ENCODE measurements around the gene ZBTB7C.

ZBTB7C gene

DNA sequence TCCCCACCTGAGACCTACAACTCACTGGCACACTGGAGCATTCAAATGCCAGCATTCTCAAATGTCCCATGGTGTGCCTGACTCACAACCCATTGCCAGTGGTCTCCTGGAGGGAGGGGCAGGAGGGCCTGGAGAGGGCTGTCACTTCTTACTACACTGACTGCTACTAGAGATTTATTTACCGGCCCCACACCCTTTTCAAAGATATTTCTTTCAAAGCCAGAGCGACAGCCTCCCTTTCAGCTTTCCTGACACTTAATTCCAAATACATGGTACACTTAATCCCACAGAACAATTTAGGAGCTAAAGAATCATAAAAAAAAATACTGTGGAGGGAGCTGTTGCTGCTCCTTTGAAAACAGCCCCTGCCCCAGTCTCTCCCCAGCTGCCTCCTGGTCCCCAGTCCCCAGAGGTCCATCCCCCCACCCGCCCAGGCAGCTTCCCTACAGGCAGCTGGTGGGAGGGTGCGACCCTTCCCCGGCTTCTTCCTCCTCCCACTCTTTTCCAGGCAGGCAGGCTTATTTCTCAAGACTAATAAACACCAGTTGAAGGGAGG is 349.6 kb downstream of the ZBTB7C start:
- no peaks in the 10 kb centered on the region for H3K36me3 Mint-ChIP-seq (ENCODE audit: low read depth)
- no peak for DNase-seq
- H3K9me3 Mint-ChIP-seq, result no peaks in the 10 kb centered on the region
- H3K4me1 Mint-ChIP-seq (ENCODE audit: low read depth), result no peaks in the 10 kb centered on the region
- H3K27me3 Mint-ChIP-seq, result peaks cover 51% of the 10 kb centered on the region
- no peak overlapping the region for H3K4me3 Mint-ChIP-seq
- no peak overlapping the region for H3K27ac Mint-ChIP-seq

GRCh38 chr18:48058486-48058885 is 350.7 kb downstream of the ZBTB7C start:
- H3K27ac Mint-ChIP-seq, result no peak overlapping the region
- H3K9me3 Mint-ChIP-seq, result no peaks in the 10 kb centered on the region
- no peaks in the 10 kb centered on the region for H3K4me1 Mint-ChIP-seq (ENCODE audit: low read depth)
- DNase-seq, result no peak
- H3K4me3 Mint-ChIP-seq, result no peak overlapping the region
- no peaks in the 10 kb centered on the region for H3K36me3 Mint-ChIP-seq (ENCODE audit: low read depth)
- H3K27me3 Mint-ChIP-seq, result peaks cover 61% of the 10 kb centered on the region

DNA sequence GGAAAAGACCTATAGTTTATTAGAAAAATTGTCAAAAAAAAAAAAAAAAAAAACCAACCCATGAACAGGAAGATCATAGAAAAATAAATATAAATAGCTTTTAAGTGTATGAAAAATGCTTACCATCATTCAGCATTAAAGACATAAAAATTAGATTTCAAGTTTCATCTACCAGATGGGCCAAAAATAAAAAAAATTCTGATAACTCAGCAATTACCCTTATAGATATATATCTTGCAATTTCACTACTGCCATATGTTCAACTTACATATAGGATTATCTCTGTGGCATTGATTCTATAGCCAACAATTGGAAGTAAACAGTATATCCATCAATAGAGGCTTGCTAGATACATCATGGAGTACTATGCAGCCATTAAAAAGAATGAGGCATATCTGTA is 352.2 kb downstream of the ZBTB7C start:
- H3K9me3 Mint-ChIP-seq, result no peaks in the 10 kb centered on the region
- DNase-seq, result no peak
- H3K27me3 Mint-ChIP-seq, result peaks cover 73% of the 10 kb centered on the region
- no peak overlapping the region for H3K4me3 Mint-ChIP-seq
- H3K27ac Mint-ChIP-seq, result no peak overlapping the region
- no peaks in the 10 kb centered on the region for H3K4me1 Mint-ChIP-seq (ENCODE audit: low read depth)
- H3K36me3 Mint-ChIP-seq (ENCODE audit: low read depth), result no peaks in the 10 kb centered on the region

- H3K4me3 Mint-ChIP-seq, result no peak overlapping the region
- H3K36me3 Mint-ChIP-seq (ENCODE audit: low read depth), result no peaks in the 10 kb centered on the region
- DNase-seq, result no peak
- no peaks in the 10 kb centered on the region for H3K9me3 Mint-ChIP-seq
- no peak overlapping the region for H3K27ac Mint-ChIP-seq
- H3K4me1 Mint-ChIP-seq (ENCODE audit: low read depth), result no peaks in the 10 kb centered on the region
- H3K27me3 Mint-ChIP-seq, result peaks cover 62% of the 10 kb centered on the region
These were observed 353.8 kb downstream of the ZBTB7C start for GRCh38 chr18:48055351-48055750.

DNA sequence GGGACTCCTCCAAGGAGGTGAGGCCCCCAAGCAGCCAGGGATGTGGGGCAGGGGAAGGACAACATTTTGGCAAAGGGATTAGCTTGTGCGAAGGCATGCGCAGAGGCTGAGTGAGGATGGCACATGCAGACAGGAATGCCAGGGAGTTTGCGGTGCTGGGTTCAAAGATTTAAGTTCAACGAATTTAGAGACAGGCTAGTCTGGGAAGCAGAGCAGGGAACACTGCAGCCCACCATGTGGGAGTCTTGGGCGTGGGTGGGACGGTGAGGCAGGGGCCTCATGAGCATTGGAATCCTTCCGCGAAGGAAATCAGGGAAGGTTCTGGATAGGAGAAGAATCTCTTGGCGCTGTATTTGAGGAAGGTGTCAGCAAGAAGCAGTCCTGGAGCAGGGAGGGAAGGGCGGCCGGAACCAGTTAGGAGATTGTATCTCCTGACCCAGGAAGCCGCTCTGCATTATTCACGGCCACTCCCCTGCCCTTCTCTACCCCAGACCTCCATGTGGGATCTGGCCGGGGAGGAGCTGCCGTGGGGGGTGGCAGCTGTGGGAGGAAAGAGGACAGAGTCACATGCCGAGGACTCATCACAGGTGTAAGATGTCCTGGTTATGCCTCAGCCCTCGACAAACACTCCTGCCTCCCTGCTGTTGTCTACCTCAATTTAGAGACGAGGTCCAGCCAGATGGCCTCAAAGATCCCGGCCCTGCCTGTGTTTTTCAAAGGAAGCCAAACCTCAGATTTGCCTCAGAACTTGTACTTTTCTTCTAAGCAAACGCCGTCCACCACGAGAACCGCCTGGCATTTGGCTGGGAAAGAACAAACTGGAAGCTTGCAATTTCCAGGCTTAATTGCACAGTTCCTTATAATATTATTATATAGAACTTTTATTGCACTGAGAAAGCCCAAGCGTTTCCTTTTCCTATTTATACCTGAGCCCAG is 355.0 kb downstream of the ZBTB7C start:
- Mint-ChIP-seq H3K9me3 (no peaks in the 10 kb centered on the region), H3K4me1 (ENCODE audit: low read depth) (no peaks in the 10 kb centered on the region), H3K27ac (no peak overlapping the region), H3K27me3 (peaks cover 53% of the 10 kb centered on the region), H3K4me3 (no peak overlapping the region), H3K36me3 (ENCODE audit: low read depth) (no peaks in the 10 kb centered on the region)
- no peak for DNase-seq

DNA sequence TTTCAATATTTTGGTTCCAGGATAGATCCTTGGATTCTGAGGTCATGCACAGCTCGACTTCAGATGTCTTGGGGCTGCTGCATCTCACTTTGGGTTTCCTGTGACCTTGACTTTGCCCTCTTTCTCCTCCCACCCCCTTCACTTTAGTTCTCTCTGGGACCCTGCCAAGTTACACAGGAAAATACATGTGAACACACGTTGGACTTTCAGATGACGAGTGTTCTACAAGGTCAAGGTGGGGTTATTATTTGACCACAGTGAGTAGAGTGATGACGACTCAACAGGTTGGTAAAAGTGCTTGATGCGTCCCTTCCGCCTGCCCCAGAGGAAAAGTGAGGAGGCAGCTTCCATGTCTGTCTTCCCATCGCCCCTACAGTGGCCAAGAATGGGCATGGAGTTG is 356.3 kb downstream of the ZBTB7C start:
- no peak overlapping the region for H3K4me3 Mint-ChIP-seq
- H3K9me3 Mint-ChIP-seq, result no peaks in the 10 kb centered on the region
- DNase-seq, result no peak
- no peak overlapping the region for H3K27ac Mint-ChIP-seq
- no peaks in the 10 kb centered on the region for H3K36me3 Mint-ChIP-seq (ENCODE audit: low read depth)
- no peaks in the 10 kb centered on the region for H3K4me1 Mint-ChIP-seq (ENCODE audit: low read depth)
- peaks cover 49% of the 10 kb centered on the region for H3K27me3 Mint-ChIP-seq

GRCh38 chr18:48051945-48052840 is 357.0 kb downstream of the ZBTB7C start:
- Mint-ChIP-seq H3K27me3 (peaks cover 46% of the 10 kb centered on the region), H3K27ac (no peak overlapping the region), H3K36me3 (ENCODE audit: low read depth) (no peaks in the 10 kb centered on the region), H3K4me1 (ENCODE audit: low read depth) (no peaks in the 10 kb centered on the region), H3K4me3 (no peak overlapping the region), H3K9me3 (no peaks in the 10 kb centered on the region)
- no peak for DNase-seq

DNA sequence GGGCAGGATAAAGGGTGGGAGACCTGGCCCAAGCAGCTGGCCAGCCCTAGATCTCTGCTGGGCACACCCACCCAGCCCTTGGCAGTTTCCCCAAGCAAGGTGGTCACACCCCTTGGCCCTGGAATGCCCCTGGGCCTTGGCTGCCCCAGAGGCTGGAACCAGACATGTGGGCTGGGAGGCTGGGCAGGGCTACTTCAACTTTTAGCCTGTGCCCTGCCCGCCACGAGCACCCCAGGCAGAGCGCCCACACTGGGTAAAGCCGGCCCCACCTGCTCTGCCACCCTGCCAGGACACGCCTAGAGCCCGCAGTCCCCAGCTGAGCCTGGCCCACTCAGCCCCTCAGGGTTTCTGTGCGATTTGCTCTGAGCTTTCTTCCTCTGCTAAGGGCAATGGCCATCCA is 359.0 kb downstream of the ZBTB7C start:
- H3K36me3 Mint-ChIP-seq (ENCODE audit: low read depth), result no peaks in the 10 kb centered on the region
- H3K4me1 Mint-ChIP-seq (ENCODE audit: low read depth), result no peaks in the 10 kb centered on the region
- DNase-seq, result no peak
- H3K27me3 Mint-ChIP-seq, result peaks cover 36% of the 10 kb centered on the region
- no peak overlapping the region for H3K4me3 Mint-ChIP-seq
- H3K27ac Mint-ChIP-seq, result no peak overlapping the region
- H3K9me3 Mint-ChIP-seq, result peaks cover 3% of the 10 kb centered on the region

DNA sequence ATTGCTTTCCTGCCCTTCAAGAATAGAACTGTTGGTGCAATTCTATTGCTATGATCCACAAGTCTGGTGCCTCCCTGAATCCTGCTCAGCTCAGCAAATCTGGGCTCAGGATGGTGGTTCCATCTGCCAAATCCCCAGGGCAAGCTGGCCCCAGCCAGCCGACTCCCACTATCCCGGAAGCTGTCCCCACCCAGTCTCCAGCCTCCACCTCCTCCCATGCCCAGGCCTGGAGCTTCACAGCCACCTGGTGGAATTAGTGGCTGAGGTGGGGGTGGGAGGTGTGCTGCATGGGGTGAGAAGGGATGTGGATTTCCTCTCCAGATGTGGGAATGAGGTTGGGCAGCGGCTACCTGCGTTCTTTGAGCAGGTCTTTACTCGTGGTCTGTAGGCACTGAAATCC is 359.4 kb downstream of the ZBTB7C start:
- Mint-ChIP-seq H3K9me3 (peaks cover 3% of the 10 kb centered on the region), H3K27me3 (peaks cover 32% of the 10 kb centered on the region), H3K36me3 (ENCODE audit: low read depth) (no peaks in the 10 kb centered on the region), H3K4me3 (no peak overlapping the region), H3K4me1 (ENCODE audit: low read depth) (no peaks in the 10 kb centered on the region), H3K27ac (no peak overlapping the region)
- DNase-seq, result no peak

GRCh38 chr18:48048251-48048650 is 360.9 kb downstream of the ZBTB7C start:
- H3K27ac Mint-ChIP-seq, result no peak overlapping the region
- no peak for DNase-seq
- H3K4me1 Mint-ChIP-seq (ENCODE audit: low read depth), result no peaks in the 10 kb centered on the region
- peaks cover 25% of the 10 kb centered on the region for H3K27me3 Mint-ChIP-seq
- H3K4me3 Mint-ChIP-seq, result no peak overlapping the region
- no peaks in the 10 kb centered on the region for H3K36me3 Mint-ChIP-seq (ENCODE audit: low read depth)
- H3K9me3 Mint-ChIP-seq, result peaks cover 3% of the 10 kb centered on the region

GRCh38 chr18:48046843-48047242 is 362.3 kb downstream of the ZBTB7C start:
- no peaks in the 10 kb centered on the region for H3K36me3 Mint-ChIP-seq (ENCODE audit: low read depth)
- DNase-seq, result no peak
- H3K4me1 Mint-ChIP-seq (ENCODE audit: low read depth), result no peaks in the 10 kb centered on the region
- H3K27me3 Mint-ChIP-seq, result peaks cover 13% of the 10 kb centered on the region
- no peak overlapping the region for H3K4me3 Mint-ChIP-seq
- H3K9me3 Mint-ChIP-seq, result peaks cover 3% of the 10 kb centered on the region
- no peak overlapping the region for H3K27ac Mint-ChIP-seq

GRCh38 chr18:48045744-48046143 is 363.4 kb downstream of the ZBTB7C start:
- Mint-ChIP-seq H3K27me3 (peaks cover 13% of the 10 kb centered on the region), H3K27ac (no peak overlapping the region), H3K4me1 (ENCODE audit: low read depth) (no peaks in the 10 kb centered on the region), H3K4me3 (no peak overlapping the region), H3K36me3 (ENCODE audit: low read depth) (no peaks in the 10 kb centered on the region), H3K9me3 (peaks cover 3% of the 10 kb centered on the region)
- no peak for DNase-seq

GRCh38 chr18:48044944-48045343 is 364.2 kb downstream of the ZBTB7C start:
- DNase-seq, result no peak
- H3K36me3 Mint-ChIP-seq (ENCODE audit: low read depth), result no peaks in the 10 kb centered on the region
- no peaks in the 10 kb centered on the region for H3K4me1 Mint-ChIP-seq (ENCODE audit: low read depth)
- no peak overlapping the region for H3K27ac Mint-ChIP-seq
- no peak overlapping the region for H3K4me3 Mint-ChIP-seq
- peaks cover 3% of the 10 kb centered on the region for H3K9me3 Mint-ChIP-seq
- peaks cover 13% of the 10 kb centered on the region for H3K27me3 Mint-ChIP-seq

GRCh38 chr18:48043166-48043565 is 366.0 kb downstream of the ZBTB7C start:
- Mint-ChIP-seq H3K9me3 (peaks cover 3% of the 10 kb centered on the region), H3K4me3 (no peak overlapping the region), H3K36me3 (ENCODE audit: low read depth) (no peaks in the 10 kb centered on the region), H3K27me3 (peaks cover 4% of the 10 kb centered on the region), H3K27ac (no peak overlapping the region), H3K4me1 (ENCODE audit: low read depth) (no peaks in the 10 kb centered on the region)
- no peak for DNase-seq

Measured in activated T-cell treated with anti-CD3 and anti-CD28 coated beads, Interleukin-2, amount 50 U/mL, for 24 hours (primary cell).